GM20431 (cell line): ENCODE data around the gene ACO1.

Experiments used
- in situ Hi-C: fragments of 300-500 bp; cut with MseI, MboI; formaldehyde crosslinking; loops from one replicate; pipeline ENCODE4 v1.15.0; 2020; ENCODE audit warnings: low sequenced_read_pairs; ENCODE audit not compliant: unreplicated experiment

ACO1 gene

DNA sequence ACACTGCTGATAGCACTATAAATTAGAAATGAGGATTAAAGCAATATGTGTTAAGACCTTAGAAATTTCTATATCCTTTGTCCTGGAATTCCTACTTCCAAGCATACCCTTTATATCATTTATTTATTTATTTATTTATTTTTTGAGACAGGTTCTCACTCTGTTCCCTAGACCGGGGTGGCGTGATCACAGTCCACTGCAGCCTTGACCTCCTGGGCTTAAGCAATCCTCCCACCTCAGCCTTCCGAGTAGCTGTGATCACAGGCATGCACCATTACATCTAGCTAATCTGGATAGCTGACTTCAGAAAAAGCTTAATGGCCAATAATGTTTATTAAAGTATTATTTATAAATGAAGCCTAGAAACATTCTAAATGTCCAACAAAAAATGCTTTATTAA, 27.3 kb downstream of the ACO1 start:
- in situ Hi-C loops = no loop called here

DNA sequence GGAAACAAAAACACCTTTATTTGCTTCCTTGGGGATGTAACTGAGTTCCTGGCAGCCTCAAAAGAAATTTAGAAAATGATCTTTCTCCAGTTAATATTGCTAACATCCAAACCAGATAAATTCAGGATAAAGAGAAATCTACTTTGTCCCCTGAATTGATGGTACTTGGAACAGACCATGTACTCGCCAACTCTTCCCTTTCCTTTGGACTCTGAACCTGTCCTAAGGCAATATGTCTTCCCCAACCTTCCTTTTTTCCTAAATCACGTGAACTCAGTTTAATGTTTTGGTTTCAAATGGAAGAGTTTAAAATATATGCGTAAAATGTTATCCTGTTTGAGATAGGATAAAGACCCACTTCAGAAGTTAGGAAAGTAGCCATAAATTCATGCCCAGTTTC, 28.0 kb downstream of the ACO1 start:
- in situ Hi-C loops = no loop called here

DNA sequence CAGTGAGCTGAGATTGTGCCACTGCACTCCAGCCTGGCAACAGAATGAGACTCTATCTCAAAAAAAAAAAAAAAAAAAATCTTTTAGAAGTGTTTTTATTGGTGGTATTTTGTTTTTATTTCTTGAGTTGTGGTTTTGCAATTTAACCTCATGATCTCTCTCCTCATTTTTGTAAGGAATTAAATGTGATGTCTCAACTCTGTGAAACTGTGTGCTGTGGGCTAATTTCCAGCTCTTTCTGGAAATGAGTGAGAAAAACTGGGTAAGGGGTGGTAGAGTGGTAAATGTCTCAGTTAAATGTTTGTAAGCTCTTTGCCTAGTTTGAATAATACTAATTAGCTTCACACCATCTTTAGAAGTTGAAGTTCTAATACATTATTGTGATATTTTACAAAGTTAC, 29.0 kb downstream of the ACO1 start:
- in situ Hi-C loops = no loop called here

DNA sequence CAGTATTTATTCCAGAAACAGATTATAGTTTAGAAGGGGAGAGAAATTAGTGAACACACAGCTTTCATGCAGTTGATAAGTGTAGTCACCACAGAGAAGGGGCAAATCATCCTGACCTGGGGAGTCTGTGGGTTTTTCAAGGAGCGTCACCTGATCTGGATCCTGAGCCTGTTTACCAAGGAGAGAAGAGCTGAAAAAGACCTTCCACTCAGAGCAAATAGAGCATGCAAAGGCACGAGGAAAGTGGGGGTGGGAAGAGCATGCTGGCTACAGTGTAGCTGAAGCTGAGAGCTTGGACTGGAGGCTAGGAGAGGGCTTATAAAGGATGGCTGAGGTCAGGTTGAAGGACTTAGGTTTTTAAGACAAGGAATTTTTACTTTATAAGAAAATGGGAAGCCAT, 30.4 kb downstream of the ACO1 start:
- in situ Hi-C loops = no loop called here

DNA sequence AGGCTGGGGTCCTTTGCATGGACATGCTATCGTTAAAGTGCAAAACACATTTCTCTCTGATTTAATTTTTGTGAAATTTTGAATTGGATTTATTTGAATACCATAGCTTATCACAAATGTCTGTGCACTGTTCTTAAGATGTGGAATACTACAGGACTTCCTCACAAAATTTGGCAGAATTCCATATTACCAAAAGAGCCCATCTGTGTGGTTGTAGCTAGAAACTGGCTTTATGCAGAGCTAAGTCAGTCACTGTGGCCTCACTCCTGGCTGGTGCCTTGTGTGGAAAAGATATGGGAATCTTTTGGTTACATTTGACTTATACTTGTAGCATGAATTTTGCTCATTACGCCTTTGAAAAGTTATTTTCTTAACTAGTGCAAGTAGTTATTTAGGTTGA, 35.5 kb downstream of the ACO1 start:
- in situ Hi-C loops = no loop called here

DNA sequence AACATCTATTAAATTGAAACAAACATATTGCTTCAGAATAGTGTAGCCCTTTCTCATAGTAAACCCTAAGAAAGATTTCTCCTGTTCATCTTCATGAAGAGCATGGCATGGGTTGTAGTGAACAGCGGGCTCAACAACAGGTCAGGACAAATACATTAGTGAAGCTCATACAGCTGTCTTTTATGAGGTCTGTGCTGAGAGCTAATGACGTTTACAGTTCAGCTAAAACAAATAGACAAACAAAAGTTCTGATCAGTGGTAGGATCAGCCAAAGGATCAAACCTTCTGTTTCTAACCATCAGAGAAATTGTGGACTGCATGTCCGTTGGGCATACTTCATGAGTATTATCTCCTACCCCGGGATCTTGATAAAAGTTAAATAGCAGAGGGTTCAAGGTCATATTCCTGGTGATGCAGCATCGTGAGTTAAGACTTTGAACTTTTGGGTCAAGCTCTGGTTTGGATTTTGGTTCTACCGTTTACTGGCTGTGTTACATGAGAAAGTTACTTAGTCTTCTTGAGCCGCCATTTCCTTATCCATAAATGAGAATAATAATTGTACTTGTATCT, 37.9 kb downstream of the ACO1 start:
- in situ Hi-C loops = no loop called here

GRCh38 chr9:32423371-32423770, 38.9 kb downstream of the ACO1 start:
- in situ Hi-C loops = no loop called here

DNA sequence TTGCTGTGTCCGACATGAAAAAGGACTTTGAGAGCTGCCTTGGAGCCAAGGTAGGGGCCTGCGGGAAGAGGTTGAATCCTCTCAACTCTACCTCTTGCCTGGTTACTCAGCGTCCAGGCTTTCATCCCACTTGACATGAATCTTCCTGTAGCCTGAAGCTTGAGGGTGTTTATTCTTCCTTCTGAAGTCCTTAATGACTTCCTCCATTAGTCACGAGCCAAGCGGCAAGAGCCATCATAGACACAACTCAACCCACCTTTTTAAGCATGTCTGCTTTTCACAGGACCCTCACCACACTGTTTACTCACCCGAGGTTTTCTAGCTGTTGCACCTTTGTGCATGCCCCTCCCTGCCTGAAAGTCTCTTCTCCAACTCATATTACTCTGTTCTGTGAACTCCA, 40.2 kb downstream of the ACO1 start:
- in situ Hi-C loops = no loop called here

- in situ Hi-C loops = no loop called here
These were observed 42.0 kb downstream of the ACO1 start for GRCh38 chr9:32426278-32426939.

GRCh38 chr9:32427111-32427873, 42.8 kb downstream of the ACO1 start:
- in situ Hi-C loops = no loop called here

DNA sequence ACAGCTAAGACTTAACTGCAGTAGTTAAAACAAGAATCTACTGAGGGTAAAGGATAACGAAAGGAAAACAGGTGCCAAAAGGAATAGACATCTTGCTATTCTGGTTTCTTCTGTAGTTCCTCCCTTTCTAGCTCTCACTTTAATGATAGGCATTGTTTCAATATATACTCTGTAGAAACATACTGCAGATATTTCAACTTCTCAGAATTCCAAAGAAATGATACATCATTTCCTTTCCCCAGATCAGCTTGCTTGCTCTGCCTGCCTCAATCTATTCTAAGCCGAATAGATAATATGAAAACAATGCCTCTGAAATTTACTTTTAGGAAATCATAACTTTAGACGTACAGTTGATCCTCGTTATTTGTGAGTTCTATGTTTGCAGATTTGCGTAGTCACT, 46.3 kb downstream of the ACO1 start:
- in situ Hi-C loops = no loop called here

DNA sequence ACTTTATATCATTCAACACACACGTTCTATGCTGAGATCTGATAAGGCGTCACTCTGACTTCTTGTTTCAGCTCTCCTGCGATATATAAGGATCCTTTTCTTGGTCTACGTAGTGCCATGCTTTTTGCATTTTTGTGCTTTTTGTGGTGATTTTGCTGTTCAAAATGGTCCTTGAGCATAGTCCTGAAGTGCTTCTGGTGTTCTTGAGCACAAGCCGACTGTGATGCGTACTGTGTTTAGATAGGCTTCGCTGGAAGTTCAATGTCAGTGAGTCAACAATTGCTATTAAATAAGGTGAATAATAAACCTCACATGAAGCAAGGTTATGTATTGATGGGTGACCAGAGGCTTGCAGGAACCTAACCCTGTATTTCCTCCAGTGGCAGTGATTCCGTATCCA, 46.8 kb downstream of the ACO1 start:
- in situ Hi-C loops = no loop called here

DNA sequence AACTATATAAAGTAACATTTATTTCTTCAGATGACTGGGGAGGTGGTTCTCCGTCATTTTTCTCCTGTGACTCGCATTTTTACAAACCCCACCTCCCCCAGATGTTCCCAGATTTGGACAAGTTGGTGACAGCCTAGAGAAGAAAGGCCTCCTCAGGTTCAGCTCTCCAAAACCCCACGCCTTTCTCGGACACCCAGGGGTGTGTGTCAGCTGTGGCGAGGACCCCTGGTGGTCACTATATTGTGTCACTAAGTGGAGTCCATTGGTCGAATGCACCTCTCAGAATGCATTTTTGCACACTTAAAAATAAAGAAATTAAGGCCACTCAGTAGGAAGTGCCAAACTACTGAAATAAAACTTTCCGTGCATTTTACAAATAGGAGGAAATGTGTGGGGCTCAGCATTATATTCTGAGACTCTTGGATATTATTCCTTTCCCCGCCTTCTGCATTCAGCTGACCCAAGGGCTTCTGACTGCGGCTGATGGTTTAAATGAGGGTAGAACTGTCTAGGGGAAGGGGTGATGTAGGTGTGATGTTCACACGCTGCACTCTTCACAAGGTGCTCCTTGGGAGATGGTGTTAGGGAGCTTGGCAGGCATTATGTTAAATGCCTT, 47.6 kb downstream of the ACO1 start:
- in situ Hi-C loops = no loop called here

GRCh38 chr9:32434892-32435291, 50.4 kb downstream of the ACO1 start:
- in situ Hi-C loops = no loop called here

GRCh38 chr9:32441678-32442077, 57.2 kb downstream of the ACO1 start:
- in situ Hi-C loops = no loop called here

- in situ Hi-C loops = no loop called here
These were observed 58.0 kb downstream of the ACO1 start for GRCh38 chr9:32442433-32442832.

DNA sequence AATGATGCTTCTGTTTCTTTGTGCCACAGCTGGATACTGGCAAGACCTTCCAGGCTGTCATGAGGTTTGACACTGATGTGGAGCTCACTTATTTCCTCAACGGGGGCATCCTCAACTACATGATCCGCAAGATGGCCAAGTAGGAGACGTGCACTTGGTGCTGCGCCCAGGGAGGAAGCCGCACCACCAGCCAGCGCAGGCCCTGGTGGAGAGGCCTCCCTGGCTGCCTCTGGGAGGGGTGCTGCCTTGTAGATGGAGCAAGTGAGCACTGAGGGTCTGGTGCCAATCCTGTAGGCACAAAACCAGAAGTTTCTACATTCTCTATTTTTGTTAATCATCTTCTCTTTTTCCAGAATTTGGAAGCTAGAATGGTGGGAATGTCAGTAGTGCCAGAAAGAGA, 65.5 kb downstream of the ACO1 start:
- in situ Hi-C loops = no loop called here

- in situ Hi-C loops = no loop called here
These were observed 69.8 kb downstream of the ACO1 start for GRCh38 chr9:32454280-32454679.

GRCh38 chr9:32455738-32456137, 71.3 kb downstream of the ACO1 start:
- in situ Hi-C loops = no loop called here

DNA sequence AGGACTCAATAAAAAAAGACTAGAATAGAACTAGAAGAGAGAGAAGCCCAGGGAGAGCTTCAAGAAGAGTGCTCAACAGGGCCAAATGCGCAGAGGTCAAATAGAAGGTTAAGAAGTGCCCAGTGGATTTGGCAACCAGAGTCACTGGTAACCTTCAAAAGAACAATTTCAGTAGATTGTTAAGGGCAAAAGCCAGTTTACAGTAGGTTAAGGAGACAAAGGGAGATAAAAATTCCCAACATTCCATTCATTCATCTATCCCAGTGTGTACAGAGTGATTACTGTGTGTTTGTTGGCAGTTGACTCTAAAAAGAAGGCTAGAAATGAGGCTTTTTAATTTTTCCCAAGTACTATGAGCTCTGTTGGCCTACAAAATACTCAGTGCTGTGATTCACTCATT, 72.1 kb downstream of the ACO1 start:
- in situ Hi-C loops = no loop called here
